Measurements from ENCODE around the gene NUDT1. TPM values are rescaled to one million over a fixed set of nuclear protein-coding genes. Genes with fewer than 3 reads are reported as not detected.

NUDT1 gene
- total and polyA plus RNA-seq, 2 experiments from 2014 or later = 54.5 to 163 TPM

- TF ChIP-seq ETS1 (IDR thresholded peaks at IDR 0.05) (no peak), ZNF331 (CRISPR knock-in tag; IDR thresholded peaks at IDR 0.05; ENCODE audit: low read depth) (no peak), JUNB (IDR thresholded peaks at IDR 0.05; ENCODE audit: unreplicated experiment) (no peak)
Observed at GRCh38 chr7:2212906-2213305, 29.1 kb upstream of the NUDT1 start (continued).

- H3K36me3 ChIP-seq (ENCODE audit: insufficient read depth) = peaks cover 18% of the 10 kb centered on the region
- H3K4me3 ChIP-seq = no peak overlapping the region
- ATAC-seq = no peak
Observed at GRCh38 chr7:2213551-2214215, 28.3 kb upstream of the NUDT1 start.

More at GRCh38 chr7:2213551-2214215, 28.3 kb upstream of the NUDT1 start:
- H3F3A ChIP-seq (replicated peaks; ENCODE audit: low read depth) = no peaks in the 10 kb centered on the region
- no peaks in the 10 kb centered on the region for H3K4me1 ChIP-seq (ENCODE audit: insufficient read depth)
- Mint-ChIP-seq H3K4me1 (no peaks in the 10 kb centered on the region), H3K27ac (no peak overlapping the region), H3K36me3 (ENCODE audit: low read depth) (peaks cover 81% of the 10 kb centered on the region), H3K4me3 (no peak overlapping the region), H3K9me3 (no peaks in the 10 kb centered on the region), H3K27me3 (ENCODE audit: insufficient read depth, low read depth, poor library complexity) (peaks cover 7% of the 10 kb centered on the region)
- no peaks in the 10 kb centered on the region for H3K27me3 ChIP-seq (ENCODE audit: insufficient read depth)
- no peak overlapping the region for H3K4me2 ChIP-seq
- H3K27ac ChIP-seq (ENCODE audit: low read depth) = no peak overlapping the region
- no peak for DNase-seq (ENCODE audit: low spot score)
- H2AFZ ChIP-seq = no peak overlapping the region
- TF ChIP-seq, protein P1, sequence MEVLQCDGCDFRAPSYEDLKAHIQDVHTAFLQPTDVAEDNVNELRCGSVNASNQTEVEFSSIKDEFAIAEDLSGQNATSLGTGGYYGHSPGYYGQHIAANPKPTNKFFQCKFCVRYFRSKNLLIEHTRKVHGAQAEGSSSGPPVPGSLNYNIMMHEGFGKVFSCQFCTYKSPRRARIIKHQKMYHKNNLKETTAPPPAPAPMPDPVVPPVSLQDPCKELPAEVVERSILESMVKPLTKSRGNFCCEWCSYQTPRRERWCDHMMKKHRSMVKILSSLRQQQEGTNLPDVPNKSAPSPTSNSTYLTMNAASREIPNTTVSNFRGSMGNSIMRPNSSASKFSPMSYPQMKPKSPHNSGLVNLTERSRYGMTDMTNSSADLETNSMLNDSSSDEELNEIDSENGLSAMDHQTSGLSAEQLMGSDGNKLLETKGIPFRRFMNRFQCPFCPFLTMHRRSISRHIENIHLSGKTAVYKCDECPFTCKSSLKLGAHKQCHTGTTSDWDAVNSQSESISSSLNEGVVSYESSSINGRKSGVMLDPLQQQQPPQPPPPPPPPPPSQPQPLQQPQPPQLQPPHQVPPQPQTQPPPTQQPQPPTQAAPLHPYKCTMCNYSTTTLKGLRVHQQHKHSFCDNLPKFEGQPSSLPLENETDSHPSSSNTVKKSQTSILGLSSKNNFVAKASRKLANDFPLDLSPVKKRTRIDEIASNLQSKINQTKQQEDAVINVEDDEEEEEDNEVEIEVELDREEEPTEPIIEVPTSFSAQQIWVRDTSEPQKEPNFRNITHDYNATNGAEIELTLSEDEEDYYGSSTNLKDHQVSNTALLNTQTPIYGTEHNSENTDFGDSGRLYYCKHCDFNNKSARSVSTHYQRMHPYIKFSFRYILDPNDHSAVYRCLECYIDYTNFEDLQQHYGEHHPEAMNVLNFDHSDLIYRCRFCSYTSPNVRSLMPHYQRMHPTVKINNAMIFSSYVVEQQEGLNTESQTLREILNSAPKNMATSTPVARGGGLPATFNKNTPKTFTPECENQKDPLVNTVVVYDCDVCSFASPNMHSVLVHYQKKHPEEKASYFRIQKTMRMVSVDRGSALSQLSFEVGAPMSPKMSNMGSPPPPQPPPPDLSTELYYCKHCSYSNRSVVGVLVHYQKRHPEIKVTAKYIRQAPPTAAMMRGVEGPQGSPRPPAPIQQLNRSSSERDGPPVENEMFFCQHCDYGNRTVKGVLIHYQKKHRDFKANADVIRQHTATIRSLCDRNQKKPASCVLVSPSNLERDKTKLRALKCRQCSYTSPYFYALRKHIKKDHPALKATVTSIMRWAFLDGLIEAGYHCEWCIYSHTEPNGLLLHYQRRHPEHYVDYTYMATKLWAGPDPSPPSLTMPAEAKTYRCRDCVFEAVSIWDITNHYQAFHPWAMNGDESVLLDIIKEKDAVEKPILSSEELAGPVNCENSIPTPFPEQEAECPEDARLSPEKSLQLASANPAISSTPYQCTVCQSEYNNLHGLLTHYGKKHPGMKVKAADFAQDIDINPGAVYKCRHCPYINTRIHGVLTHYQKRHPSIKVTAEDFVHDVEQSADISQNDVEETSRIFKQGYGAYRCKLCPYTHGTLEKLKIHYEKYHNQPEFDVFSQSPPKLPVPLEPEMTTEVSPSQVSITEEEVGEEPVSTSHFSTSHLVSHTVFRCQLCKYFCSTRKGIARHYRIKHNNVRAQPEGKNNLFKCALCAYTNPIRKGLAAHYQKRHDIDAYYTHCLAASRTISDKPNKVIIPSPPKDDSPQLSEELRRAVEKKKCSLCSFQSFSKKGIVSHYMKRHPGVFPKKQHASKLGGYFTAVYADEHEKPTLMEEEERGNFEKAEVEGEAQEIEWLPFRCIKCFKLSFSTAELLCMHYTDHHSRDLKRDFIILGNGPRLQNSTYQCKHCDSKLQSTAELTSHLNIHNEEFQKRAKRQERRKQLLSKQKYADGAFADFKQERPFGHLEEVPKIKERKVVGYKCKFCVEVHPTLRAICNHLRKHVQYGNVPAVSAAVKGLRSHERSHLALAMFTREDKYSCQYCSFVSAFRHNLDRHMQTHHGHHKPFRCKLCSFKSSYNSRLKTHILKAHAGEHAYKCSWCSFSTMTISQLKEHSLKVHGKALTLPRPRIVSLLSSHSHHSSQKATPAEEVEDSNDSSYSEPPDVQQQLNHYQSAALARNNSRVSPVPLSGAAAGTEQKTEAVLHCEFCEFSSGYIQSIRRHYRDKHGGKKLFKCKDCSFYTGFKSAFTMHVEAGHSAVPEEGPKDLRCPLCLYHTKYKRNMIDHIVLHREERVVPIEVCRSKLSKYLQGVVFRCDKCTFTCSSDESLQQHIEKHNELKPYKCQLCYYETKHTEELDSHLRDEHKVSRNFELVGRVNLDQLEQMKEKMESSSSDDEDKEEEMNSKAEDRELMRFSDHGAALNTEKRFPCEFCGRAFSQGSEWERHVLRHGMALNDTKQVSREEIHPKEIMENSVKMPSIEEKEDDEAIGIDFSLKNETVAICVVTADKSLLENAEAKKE (CRISPR knock-in tag; IDR thresholded peaks at IDR 0.05) = no peak
- no peak for TF ChIP-seq EZH2phosphoT487 (IDR thresholded peaks at IDR 0.05; ENCODE audit: unreplicated experiment)
- H4K20me1 ChIP-seq (replicated peaks; ENCODE audit: insufficient read depth) = no peaks in the 10 kb centered on the region
- no peaks in the 10 kb centered on the region; the same call in 1 of the 2 replicates for H3K79me2 ChIP-seq (replicated peaks; ENCODE audit: insufficient read depth)
- no peaks in the 10 kb centered on the region for H3K9me2 ChIP-seq (ENCODE audit: insufficient read depth)

Data from GM23338 (cell line).